GM11168 (cell line): ENCODE measurements around the gene IFT122.

Experiments
- in situ Hi-C: fragments of 300-500 bp; cut with MboI; formaldehyde crosslinking; loops from one replicate; pipeline ENCODE4 v1.12.0; 2022; ENCODE audit warnings: low sequenced_read_pairs; ENCODE audit not compliant: unreplicated experiment

IFT122 gene

DNA sequence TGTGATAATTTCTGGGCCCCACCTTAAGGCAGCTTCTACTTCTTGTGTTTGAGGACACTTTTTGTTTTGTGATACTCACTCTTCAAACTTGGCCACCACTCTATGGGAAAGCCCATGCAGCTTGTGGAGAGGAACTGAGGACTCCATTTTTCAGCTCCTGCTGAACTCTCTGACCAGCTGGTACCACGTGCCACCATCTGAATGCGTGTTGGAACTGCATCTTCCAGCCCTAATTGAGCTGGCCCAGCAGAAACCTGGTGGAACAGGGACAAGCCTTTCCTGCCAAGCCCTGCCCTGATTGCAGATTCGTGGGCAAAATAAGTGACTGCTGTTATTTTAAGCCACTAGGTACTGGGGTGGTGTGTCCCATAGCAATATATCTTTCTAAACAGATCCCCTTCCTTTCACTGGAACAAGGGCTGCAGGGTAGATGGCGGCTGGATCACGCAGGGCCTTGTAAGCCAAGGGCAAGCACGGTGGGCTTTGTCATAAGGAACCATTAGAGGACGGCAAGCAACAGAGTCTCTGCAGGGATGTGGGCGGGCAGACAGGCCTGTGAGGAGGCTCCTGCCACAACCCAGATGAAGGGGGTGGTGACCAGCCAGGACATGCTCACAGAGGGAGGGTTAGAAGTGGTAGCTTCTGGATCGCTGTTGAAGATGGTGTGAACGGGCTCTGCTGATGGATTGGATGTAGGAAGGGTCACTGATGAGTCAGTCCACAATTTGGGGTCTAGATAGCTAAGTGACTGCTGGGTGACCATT lies 112.4 kb downstream of the IFT122 start:
- in situ Hi-C loops = no loop called here

DNA sequence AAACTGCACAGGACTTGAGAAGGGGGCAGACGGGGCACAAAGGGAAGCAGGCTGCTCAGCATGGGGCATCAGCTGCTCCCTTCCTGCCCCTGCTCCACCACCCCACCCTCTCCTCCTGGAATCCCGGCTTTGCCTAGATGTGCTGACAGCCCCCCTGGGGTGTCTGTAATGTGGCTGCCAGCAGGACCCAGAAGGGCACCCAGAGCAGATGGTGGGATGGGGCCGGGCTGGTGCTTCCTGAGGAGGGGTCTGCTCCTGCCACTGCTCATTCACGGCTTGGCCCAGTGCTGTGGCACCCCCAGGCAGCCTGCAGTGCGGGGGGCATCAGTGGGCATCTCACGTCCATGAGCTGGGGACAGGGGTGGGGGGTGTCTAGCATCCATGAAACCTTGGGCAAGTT lies 113.1 kb downstream of the IFT122 start:
- in situ Hi-C loops = no loop called here

GRCh38 chr3:129553719-129554118 lies 113.7 kb downstream of the IFT122 start:
- in situ Hi-C loops = no loop called here

DNA sequence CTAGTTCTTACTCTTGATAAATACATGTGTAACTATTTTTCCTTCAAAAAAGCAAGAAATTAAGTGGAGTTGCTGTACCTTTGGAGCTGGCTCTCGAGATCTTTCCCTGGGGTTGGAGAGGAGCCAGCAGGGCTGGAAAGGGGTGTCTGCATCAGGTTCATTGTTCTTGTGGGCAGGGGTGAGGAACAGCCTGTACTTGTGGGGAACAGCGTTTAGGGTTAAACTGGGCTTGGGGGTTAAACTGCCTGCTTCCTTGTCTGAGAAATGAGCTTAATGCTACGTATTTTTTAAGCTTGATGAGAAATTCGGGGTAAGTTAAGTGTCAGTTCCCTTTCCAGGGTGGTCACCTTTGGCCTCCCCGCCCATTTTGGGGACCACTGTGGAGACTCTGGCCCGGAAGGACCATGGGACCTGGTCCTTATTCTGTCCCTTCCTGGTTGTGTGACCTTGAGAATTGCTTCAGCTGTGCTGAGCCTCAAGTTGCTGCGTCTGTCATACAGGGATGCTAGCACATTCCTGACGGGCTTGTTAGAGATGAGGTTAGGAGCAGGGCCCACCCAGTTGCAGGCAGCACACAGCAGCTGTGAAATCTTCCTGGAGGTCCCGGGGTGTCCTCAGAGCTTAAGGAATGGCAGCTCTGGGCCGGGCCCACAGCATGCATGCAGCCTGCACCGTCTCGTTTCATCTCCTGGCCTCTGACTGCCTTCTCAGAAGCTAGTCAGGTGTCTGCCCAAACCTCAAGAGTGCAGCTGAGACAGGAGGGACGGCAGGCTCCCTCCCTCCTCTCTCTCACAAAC lies 114.5 kb downstream of the IFT122 start:
- in situ Hi-C loops = no loop called here

DNA sequence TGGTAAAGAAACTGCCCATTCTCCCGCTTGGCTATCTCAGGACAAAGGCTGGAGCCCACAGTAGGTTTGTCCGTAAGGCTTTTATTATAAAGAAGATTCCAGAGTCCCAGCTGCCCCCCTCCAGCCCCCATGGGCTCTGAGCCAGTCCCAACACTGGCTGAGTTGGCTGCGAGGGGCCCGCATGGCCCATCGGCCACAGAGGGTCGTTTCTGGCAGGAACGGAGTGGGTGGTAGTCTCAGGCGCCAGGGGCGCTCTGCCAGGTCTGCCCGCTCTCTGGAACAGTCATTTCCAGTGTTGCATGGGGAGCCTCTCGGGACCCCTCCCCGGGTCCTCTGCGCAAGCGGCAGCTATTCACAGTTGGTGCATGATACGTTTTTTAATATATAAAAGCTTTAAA lies 115.1 kb downstream of the IFT122 start:
- in situ Hi-C loops = no loop called here

DNA sequence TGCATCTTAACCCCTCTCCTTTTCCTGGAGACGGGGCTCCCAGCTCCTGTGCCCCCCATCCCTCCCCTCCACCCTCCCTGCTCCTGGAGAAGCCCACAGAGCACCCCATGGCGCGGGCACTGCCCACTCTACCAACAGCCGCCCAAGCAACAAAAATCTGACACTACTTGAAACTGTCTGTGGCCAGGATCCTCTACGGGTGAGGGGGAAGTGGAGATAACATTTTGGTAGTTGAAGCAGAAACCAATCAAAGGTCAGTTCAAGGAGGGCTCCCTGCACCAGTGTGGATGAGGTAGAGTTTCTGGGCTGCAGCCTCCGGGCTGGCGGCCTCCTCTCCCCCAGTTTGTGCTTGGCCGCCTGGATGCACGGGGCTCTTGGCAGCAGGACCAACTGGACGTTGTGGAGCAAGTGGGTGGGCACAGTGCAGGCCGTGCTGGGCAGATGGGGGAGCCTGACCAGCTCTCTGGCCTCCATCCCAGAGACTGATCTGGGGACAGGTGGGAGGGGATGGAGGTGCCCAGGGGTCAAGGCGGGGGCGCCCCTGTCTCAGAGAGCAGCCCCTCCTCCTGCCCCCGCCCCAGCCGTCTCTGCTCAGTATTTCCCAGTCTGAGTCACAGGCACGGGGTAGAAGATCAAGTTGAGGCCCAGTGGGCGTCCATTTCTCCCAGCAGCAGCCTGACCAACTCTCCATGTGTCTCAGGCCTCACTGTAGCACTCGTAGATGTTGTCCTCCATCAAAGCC lies 115.8 kb downstream of the IFT122 start:
- in situ Hi-C loops = no loop called here

- in situ Hi-C loops = no loop called here
These were observed 116.3 kb downstream of the IFT122 start for GRCh38 chr3:129556358-129556695.

DNA sequence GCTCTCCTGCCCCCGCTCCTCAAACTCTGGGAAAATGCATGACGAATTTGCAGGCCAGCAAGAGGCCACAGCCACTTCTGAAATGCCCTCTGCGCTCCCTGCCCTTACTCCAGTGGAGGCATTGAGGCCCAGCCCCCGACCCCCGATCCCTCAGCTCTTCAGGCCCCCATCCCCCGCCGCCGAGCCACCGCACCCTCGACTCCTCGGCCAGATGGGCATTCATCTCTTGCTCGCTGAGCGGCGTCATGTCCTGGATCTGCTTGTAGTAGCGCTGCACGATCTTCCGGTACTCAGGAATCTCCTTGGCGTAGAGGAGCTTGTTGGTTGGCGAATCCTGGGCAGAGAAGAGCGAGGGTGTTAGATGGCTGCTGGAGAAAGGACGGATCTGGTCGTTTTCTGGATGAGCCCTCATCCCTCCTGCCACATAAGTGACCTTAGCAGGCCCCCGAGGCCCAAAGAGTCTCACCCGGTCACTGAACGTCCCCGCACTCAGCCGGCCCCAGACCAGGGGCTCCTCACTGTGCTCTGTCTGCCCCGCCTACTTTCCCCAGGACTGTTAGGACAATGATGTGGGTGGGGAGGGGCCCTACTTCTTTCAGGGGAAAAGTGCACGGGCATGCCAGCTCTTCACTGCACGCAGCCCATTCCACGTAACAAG lies 117.0 kb downstream of the IFT122 start:
- in situ Hi-C loops = no loop called here

GRCh38 chr3:129557548-129557894 lies 117.5 kb downstream of the IFT122 start:
- in situ Hi-C loops = no loop called here

- in situ Hi-C loops = no loop called here
These were observed 118.2 kb downstream of the IFT122 start for GRCh38 chr3:129558081-129558771.

- in situ Hi-C loops = no loop called here
These were observed 118.9 kb downstream of the IFT122 start for GRCh38 chr3:129558772-129559564.

DNA sequence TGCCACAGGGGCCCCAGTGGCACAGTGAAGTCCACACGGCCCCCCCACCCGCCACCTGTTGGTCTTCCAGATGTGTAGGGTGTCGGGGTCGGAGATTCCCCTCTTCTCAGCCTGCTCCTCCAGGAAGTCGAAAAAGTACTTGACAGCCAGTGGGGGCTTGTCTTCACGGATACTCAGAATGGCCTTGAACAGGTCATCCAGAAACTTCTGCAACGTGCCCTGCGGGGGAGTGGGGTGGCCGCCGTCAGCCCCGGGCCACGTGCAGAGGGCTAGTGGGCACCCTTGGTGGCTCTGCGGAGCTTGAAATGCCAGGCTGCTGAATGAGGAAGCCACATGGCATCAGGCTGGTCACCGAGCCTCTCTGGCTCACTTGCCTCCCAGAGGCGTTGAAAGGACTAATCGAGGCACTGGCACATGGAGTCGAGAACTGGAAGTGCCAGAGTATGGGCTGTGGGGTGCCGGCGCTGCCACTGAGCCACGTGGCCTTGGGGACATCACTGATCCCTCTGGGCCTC lies 119.6 kb downstream of the IFT122 start:
- in situ Hi-C loops = no loop called here

DNA sequence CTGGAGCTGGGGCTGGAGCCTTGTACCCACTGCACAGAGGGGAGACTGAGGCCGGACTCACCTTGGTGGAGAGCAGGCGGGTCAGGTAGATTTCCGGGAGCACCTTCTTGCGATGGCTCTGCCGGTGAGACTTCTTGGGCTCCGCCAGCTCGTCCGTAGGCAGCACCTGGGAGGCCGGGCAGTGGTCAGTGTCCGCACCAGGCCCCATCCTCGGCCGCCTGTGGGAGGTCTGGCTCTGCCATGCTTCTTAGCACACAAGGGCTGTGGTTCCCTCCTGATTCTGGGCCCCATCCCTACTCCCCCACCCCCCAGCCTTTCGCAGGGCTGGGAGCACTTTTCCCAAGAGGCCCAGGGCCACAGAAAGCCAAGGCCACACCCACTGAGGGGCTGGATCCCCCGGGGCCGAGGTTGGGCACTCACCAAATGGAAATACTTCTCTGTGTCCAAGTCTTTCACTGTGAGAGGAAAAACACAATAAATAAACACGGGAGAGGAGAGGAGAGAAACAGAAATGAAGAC lies 120.3 kb downstream of the IFT122 start:
- in situ Hi-C loops = no loop called here

GRCh38 chr3:129560911-129561594 lies 121.0 kb downstream of the IFT122 start:
- in situ Hi-C loops = no loop called here

DNA sequence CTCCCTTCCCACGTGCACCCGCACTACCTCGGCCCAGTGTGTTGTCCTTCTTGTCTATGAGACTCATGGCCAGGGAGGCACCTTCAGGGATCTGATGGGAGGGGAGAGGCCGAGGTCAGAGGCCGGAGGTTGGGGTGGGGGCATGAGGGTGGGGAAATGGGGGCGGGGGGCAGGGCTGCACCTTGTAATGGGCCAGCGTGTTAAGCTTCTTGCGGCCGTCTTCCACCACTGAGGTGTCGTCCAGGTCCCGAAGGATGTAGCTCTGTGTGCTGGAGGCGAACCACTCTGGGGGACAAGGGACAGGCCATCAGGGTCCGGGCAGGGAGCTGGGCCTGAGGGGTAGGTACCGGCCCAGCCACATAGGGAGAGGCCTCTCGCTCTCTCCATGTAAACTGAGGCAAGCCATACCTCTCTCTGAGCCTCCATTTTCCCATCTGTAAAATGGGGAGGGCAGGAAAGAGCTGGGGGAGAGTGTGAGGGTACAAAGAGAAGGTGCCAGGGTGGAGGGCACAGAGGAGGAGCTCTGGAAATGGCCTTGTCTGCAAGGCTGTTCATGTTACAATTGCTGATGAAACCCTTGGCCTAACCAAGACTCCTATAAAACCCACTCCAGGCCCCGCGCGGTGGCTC lies 121.7 kb downstream of the IFT122 start:
- in situ Hi-C loops = no loop called here

DNA sequence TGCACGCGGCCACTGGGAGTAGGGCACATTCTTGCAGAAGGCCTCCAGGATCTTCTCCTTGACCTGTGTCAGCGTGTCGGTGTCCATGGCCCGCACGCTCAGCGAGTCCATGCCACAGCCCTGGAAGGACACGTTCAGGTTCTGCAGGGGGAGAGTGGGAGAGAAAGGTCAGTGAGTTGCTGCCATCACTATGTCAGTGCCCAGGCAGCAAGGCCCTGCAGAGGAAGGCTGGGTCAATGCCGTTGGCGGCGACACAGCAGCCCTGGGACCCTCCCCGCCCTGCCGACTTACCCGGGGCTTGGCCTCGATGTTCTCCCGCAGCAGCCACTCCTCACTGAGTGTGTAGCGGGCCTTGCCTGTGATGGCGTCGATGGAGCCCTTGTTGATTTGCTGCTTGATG lies 122.8 kb downstream of the IFT122 start:
- in situ Hi-C loops = no loop called here

DNA sequence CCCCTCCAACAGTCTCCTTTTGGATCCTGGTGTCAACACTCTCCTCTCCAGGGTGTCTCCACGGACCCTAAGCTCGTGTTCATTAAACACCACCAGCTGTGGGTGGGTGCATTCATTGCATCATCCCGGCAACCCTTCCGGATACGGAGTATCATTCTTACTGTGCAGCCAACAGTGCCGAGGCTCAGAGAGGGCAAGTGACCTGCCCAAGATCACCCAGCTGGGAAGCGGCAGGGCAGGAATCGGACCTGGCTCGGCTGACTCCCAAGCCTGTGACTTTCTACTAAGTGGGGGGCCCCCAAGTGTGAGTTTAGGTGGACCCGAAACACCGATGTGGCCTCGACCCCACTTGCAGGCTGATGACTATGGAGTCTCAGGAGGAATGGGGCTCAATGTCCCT lies 123.3 kb downstream of the IFT122 start:
- in situ Hi-C loops = no loop called here
